Endodermal cell (in vitro differentiated cells): ENCODE results near the gene RBL1. TPM values are rescaled to one million over a fixed set of nuclear protein-coding genes. Genes with fewer than 3 reads are reported as not detected.
"Not testable (repeated sequence)": the region's sequence is repeated elsewhere in the genome, so short reads cannot be mapped to it uniquely, and the experiment has no call there.

Experiments
- DNase-seq: peaks from one replicate; pipeline ENCODE4 v3.0.0-alpha.2; 2017
- H3K27ac ChIP-seq: 2 replicates; pipeline ENCODE4 v1.5.1; 2013; ENCODE audit warnings: mild to moderate bottlenecking, low read depth, low read length, moderate library complexity
- H3K27me3 ChIP-seq: 2 replicates; pipeline ENCODE4 v1.6.1; 2013; ENCODE audit warnings: mild to moderate bottlenecking, low read length, moderate library complexity; ENCODE audit not compliant: insufficient read depth, control insufficient read depth, poor library complexity, severe bottlenecking
- H3K36me3 ChIP-seq: 2 replicates; pipeline ENCODE4 v1.7.0; 2013; ENCODE audit warnings: mild to moderate bottlenecking, low read length, moderate library complexity; ENCODE audit not compliant: control insufficient read depth, insufficient read depth
- H3K4me1 ChIP-seq: one replicate; pipeline ENCODE4 v1.7.0; 2013; ENCODE audit warnings: low read length; ENCODE audit not compliant: control insufficient read depth, insufficient read depth
- H3K4me3 ChIP-seq: 2 replicates; pipeline ENCODE4 v1.5.1; 2013; ENCODE audit warnings: mild to moderate bottlenecking, low read length, moderate library complexity
- H3K9ac ChIP-seq: 2 replicates; pipeline ENCODE4 v1.6.1; 2013; ENCODE audit warnings: mild to moderate bottlenecking, low read length, moderate library complexity; ENCODE audit not compliant: poor library complexity, severe bottlenecking; ENCODE audit errors: extremely low read depth
- H3K9me3 ChIP-seq: 2 replicates; pipeline ENCODE4 v1.6.1; 2013; ENCODE audit warnings: mild to moderate bottlenecking, low read length, moderate library complexity; ENCODE audit not compliant: control insufficient read depth
- H3K27ac Mint-ChIP-seq: 2 replicates; pipeline ENCODE4 v1.8.0; 2020; ENCODE audit warnings: mixed read lengths
- H3K27me3 Mint-ChIP-seq: 2 replicates; pipeline ENCODE4 v1.8.0; 2021; ENCODE audit warnings: mild to moderate bottlenecking, mixed read lengths; ENCODE audit not compliant: insufficient read depth
- H3K36me3 Mint-ChIP-seq: 2 replicates; pipeline ENCODE4 v1.8.0; 2020; ENCODE audit warnings: low read depth, mixed read lengths
- H3K4me1 Mint-ChIP-seq: 2 replicates; pipeline ENCODE4 v1.8.0; 2020; ENCODE audit warnings: mixed read lengths
- H3K4me3 Mint-ChIP-seq: 2 replicates; pipeline ENCODE4 v1.8.0; 2020; ENCODE audit warnings: mild to moderate bottlenecking, moderate library complexity, mixed read lengths
- H3K9me3 Mint-ChIP-seq: 2 replicates; pipeline ENCODE4 v1.8.0; 2020; ENCODE audit warnings: mild to moderate bottlenecking, mixed read lengths
- WGBS, 2 experiments: methylation state at CpG; one replicate each; pipeline versions ENCODE4 v1.1.5 to v1.1.7; 2013; ENCODE audit warnings: missing lambda C conversion rate in 2 of 2, mixed read lengths in 1 of 2; ENCODE audit not compliant: insufficient coverage in 1 of 2, insufficient read length in 1 of 2; 5-methylcytosine and 5-hydroxymethylcytosine counted together
- total RNA-seq, 2 donors: library from RNA; stranded (reverse); fragmentation: NEBNext Ultra II Directional in 1 of 2; extraction: Animal tissue kit (Norgen Biotek cat#: 25700) in 1 of 2; gene quantifications; 2 replicates in 1 of 2; 3 replicates in 1 of 2; pipeline ENCODE4 v1.2.1, GENCODE V29; 2021
- TF ChIP-seq, protein P1 (sequence below): fragments of 200-600 bp; sonication (generic); conservative IDR thresholded peaks from 2 replicates; pipeline ENCODE4 v1.5.0; 2021; ENCODE audit warnings: antibody characterized with exemption, mild to moderate bottlenecking

The RBL1 gene
- total RNA-seq, 2 donors from 2014 or later: 11.4 to 16.7 TPM

DNA sequence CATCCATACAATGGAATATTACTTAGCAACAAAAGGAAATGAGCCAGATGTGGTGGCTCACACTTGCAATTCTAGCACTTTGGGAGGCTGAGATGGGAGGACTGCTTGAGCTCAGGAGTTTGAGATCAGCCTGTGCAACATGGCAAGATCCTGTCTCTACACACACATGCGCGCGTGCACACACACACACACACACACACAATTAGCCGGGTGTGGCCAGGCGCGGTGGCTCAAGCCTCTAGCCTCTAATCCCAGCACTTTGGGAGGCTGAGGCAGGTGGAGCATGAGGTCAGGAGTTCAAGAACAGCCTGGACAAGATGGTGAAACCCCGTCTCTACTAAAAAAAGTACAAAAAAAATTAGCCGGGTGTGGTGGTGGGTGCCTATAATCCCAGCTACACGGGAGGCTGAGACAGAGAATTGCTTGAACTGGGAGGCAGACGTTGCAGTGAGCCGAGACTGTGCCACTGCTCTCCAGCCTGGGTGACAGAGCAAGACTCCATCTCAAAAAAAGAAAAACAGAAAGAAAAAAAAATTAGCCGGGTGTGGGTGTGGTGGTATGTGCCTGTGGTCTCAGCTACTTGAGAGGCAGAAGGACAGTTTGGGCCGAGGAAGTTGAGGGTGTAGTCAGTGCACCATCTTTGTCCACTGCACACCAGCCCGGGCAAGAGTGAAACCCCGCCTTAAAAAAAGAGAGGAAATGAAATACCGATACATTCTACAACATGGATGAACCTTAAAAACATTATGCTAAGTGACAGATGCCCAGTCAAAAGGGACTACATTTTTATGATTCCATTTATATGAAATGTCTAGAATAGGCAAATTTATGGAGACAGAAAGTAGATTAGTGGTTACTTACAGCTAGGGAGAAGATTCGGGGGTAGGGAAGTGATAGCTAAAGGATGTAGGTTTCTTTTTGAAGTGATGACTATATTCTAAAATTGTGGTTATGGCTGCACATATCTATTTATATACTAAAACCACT, 52.5 kb downstream of the RBL1 start:
- TF ChIP-seq, protein P1, sequence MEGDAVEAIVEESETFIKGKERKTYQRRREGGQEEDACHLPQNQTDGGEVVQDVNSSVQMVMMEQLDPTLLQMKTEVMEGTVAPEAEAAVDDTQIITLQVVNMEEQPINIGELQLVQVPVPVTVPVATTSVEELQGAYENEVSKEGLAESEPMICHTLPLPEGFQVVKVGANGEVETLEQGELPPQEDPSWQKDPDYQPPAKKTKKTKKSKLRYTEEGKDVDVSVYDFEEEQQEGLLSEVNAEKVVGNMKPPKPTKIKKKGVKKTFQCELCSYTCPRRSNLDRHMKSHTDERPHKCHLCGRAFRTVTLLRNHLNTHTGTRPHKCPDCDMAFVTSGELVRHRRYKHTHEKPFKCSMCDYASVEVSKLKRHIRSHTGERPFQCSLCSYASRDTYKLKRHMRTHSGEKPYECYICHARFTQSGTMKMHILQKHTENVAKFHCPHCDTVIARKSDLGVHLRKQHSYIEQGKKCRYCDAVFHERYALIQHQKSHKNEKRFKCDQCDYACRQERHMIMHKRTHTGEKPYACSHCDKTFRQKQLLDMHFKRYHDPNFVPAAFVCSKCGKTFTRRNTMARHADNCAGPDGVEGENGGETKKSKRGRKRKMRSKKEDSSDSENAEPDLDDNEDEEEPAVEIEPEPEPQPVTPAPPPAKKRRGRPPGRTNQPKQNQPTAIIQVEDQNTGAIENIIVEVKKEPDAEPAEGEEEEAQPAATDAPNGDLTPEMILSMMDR: no peak
- no peak overlapping the region for H3K27ac ChIP-seq
- WGBS, 2 experiments: 90 to 95% methylated on average over 11 to 17 of the region's 17 CpGs
- no peak for DNase-seq
- H3K4me3 ChIP-seq: no peak overlapping the region
- Mint-ChIP-seq H3K27me3 (no peaks in the 10 kb centered on the region), H3K27ac (no peak overlapping the region), H3K9me3 (peaks cover 6% of the 10 kb centered on the region), H3K4me3 (no peak overlapping the region), H3K4me1 (no peaks in the 10 kb centered on the region), H3K36me3 (peaks cover 69% of the 10 kb centered on the region)
- H3K9ac ChIP-seq: no peak overlapping the region
- H3K4me1 ChIP-seq: no peaks in the 10 kb centered on the region
- H3K9me3 ChIP-seq: peaks cover 10% of the 10 kb centered on the region
- H3K27me3 ChIP-seq: no peaks in the 10 kb centered on the region
- peaks cover 71% of the 10 kb centered on the region for H3K36me3 ChIP-seq

DNA sequence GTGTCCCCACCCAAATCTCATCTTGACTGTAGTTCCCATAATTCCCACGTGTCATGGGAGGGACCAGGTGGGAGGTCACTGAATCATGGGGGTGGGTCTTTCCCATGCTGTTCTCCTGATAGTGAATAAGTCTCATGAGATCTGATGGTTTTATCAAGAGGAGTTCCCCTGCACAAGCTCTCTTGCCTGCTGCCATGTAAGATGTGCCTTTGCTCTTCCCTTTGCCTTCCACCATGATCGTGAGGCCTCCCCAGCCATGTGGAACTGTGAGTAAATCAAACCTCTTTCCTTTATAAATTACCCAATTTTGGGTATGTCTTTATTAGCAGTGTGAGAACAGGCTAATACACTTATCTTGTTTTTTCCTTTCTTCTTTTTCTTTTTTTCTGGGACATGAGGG, 56.4 kb downstream of the RBL1 start:
- H3K9me3 ChIP-seq: peaks cover 10% of the 10 kb centered on the region
- H3K4me1 Mint-ChIP-seq, H3K27me3 Mint-ChIP-seq, H3K4me1 ChIP-seq, H3K4me3 ChIP-seq, H3K27me3 ChIP-seq, H3K27ac Mint-ChIP-seq, DNase-seq, H3K9ac ChIP-seq, H3K4me3 Mint-ChIP-seq, H3K9me3 Mint-ChIP-seq, H3K27ac ChIP-seq: not testable (repeated sequence)
- WGBS, 2 experiments: 90% methylated on average over 2 of the region's 2 CpGs; no CpG with 5 or more reads in 1 of the 2 experiments
- H3K36me3 Mint-ChIP-seq: peaks cover 62% of the 10 kb centered on the region
- peaks cover 65% of the 10 kb centered on the region for H3K36me3 ChIP-seq

DNA sequence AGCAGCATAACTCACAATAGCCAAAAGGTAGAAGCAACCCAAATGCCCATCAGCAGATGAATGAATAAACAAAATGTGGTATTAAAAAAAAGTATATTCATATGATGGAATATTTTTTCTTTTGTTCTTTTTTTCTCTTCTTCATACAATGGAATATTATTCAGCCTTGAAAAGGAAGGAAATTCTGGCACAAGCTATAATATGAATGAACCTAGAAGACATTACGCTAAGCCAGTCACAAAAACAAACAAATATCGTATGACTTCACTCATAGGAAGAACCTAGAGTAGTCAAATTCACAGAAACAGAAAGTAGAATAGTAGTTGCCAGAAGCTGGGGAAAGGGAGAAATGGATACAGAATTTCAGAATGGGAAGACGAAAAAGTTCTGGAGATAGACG, 63.7 kb downstream of the RBL1 start:
- H3K4me3 ChIP-seq: no peak overlapping the region
- peaks cover 14% of the 10 kb centered on the region for H3K9me3 Mint-ChIP-seq
- H3K4me3 Mint-ChIP-seq: no peak overlapping the region
- TF ChIP-seq, protein P1: no peak
- no peak overlapping the region for H3K27ac Mint-ChIP-seq
- H3K4me1 Mint-ChIP-seq: no peaks in the 10 kb centered on the region
- no peak for DNase-seq
- 94 to 96% methylated on average over 4 of the region's 4 CpGs for WGBS, 2 experiments
- no peak overlapping the region for H3K9ac ChIP-seq
- H3K27me3 ChIP-seq: no peaks in the 10 kb centered on the region
- H3K4me1 ChIP-seq: no peaks in the 10 kb centered on the region
- peaks cover 63% of the 10 kb centered on the region for H3K36me3 Mint-ChIP-seq
- peaks cover 53% of the 10 kb centered on the region for H3K36me3 ChIP-seq
- no peak overlapping the region for H3K27ac ChIP-seq
- no peaks in the 10 kb centered on the region for H3K27me3 Mint-ChIP-seq
- peaks cover 17% of the 10 kb centered on the region for H3K9me3 ChIP-seq
